Non-pigmented ciliary epithelial cell (primary cell): ENCODE results near the gene DPCD.
"Not testable (repeated sequence)": the region's sequence is repeated elsewhere in the genome, so short reads cannot be mapped to it uniquely, and the experiment has no call there.

Source experiments
- DNase-seq: peaks from one replicate; pipeline ENCODE4 v3.0.0-alpha.2; 2010; ENCODE audit warnings: low read depth

The DPCD gene

GRCh38 chr10:101619983-101620382, 31.9 kb downstream of the DPCD start:
- DNase-seq = no peak

- no peak for DNase-seq
Measured at GRCh38 chr10:101623528-101623927, 35.4 kb downstream of the DPCD start.

GRCh38 chr10:101624526-101625102, 36.5 kb downstream of the DPCD start:
- no peak for DNase-seq

GRCh38 chr10:101625821-101626412, 37.8 kb downstream of the DPCD start:
- DNase-seq = no peak

- DNase-seq = no peak
Measured at GRCh38 chr10:101629837-101630632, 41.9 kb downstream of the DPCD start.

GRCh38 chr10:101630633-101630920, 42.5 kb downstream of the DPCD start:
- DNase-seq = no peak

- DNase-seq = no peak
Measured at GRCh38 chr10:101631821-101632475, 43.8 kb downstream of the DPCD start.

- DNase-seq = not testable (repeated sequence)
Measured at GRCh38 chr10:101633510-101633909, 45.4 kb downstream of the DPCD start.

GRCh38 chr10:101639141-101639900, 51.2 kb downstream of the DPCD start:
- DNase-seq = no peak

GRCh38 chr10:101643546-101643945, 55.4 kb downstream of the DPCD start:
- no peak for DNase-seq

GRCh38 chr10:101644002-101644401, 55.9 kb downstream of the DPCD start:
- no peak for DNase-seq

- DNase-seq = no peak
Measured at GRCh38 chr10:101645659-101646058, 57.5 kb downstream of the DPCD start.

GRCh38 chr10:101646364-101646763, 58.2 kb downstream of the DPCD start:
- DNase-seq = no peak

GRCh38 chr10:101647255-101647654, 59.1 kb downstream of the DPCD start:
- no peak for DNase-seq

GRCh38 chr10:101649525-101650085, 61.5 kb downstream of the DPCD start:
- no peak for DNase-seq

- DNase-seq = no peak
Measured at GRCh38 chr10:101650863-101651262, 62.7 kb downstream of the DPCD start.

GRCh38 chr10:101651336-101651735, 63.2 kb downstream of the DPCD start:
- DNase-seq = no peak

- no peak for DNase-seq
Measured at GRCh38 chr10:101653536-101653935, 65.4 kb downstream of the DPCD start.

- no peak for DNase-seq
Measured at GRCh38 chr10:101655570-101655969, 67.4 kb downstream of the DPCD start.

- no peak for DNase-seq
Measured at GRCh38 chr10:101656890-101657289, 68.8 kb downstream of the DPCD start.

GRCh38 chr10:101658975-101659374, 70.9 kb downstream of the DPCD start:
- DNase-seq = no peak
